K562 (cell line): Measurements from ENCODE around the gene ADGRB3. TPM values are rescaled to one million over a fixed set of nuclear protein-coding genes. Genes with fewer than 3 reads are reported as not detected.

Experiments used
- ATAC-seq: fragments of 200-7000 bp; cut with Tn5 transposase; 3 replicates; pipeline ENCODE4 v1.9.1; 2020; ENCODE audit warnings: moderate library complexity
- BruUV-seq: library from RNA; stranded (reverse); fragments of 400-500 nt; replicated peaks from 2 replicates; lab custom pipeline; 2021; lab: Mats Ljungman, UMichigan
- CTCF ChIA-PET: fragments of 300-600 bp; formaldehyde crosslinking; extraction: SDS; loops from one replicate; lab custom pipeline; 2021; ENCODE audit warnings: low intra/inter-chr PET ratio; lab: Yijun Ruan, JAX
- POLR2A ChIA-PET: fragments of 300-600, 350-650 bp; sonication (Branson Sonifier 250); formaldehyde crosslinking; extraction: SDS; loops from one replicate; lab custom pipeline; 2021; ENCODE audit warnings: antibody characterized with exemption, inconsistent platforms; lab: Yijun Ruan, JAX
- DNase-seq, 4 experiments: peaks; one replicate each; pipeline versions ENCODE4 v3.0.0 to v3.0.0-alpha.2; 2011 to 2018; ENCODE audit warnings: low spot score in 3 of 4, mixed read lengths in 3 of 4; ENCODE audit errors: extremely low read depth in 1 of 4
- FAIRE-seq: peaks from 2 replicates; lab custom pipeline; 2011; peaks lifted over from hg19 to GRCh38; lab: Jason Lieb, UNC
- H2AFZ ChIP-seq: 2 replicates; pipeline ENCODE4 v1.6.0; 2011; ENCODE audit warnings: low read depth, low read length, control low read depth, inconsistent platforms
- H3K27ac ChIP-seq: fragments of 200-600 bp; 3 replicates; pipeline ENCODE4 v1.8.0; 2011; ENCODE audit warnings: low read depth, mild to moderate bottlenecking, control low read depth, inconsistent platforms, low read length, moderate library complexity, mixed read lengths; ENCODE audit errors: extremely low read depth
- H3K27me3 ChIP-seq, 2 experiments: fragments of 300-600 bp in 1 of 2; 2 replicates in 1 of 2; 3 replicates in 1 of 2; pipeline versions ENCODE4 v1.6.0 to v1.8.0; 2011; ENCODE audit warnings: inconsistent platforms in 2 of 2, low read length in 2 of 2, mild to moderate bottlenecking in 1 of 2, mixed read lengths in 1 of 2, moderate library complexity in 1 of 2; ENCODE audit not compliant: control insufficient read depth in 2 of 2, insufficient read depth in 2 of 2
- H3K36me3 ChIP-seq: fragments of 300-600 bp; 3 replicates; pipeline ENCODE4 v1.8.0; 2011; ENCODE audit warnings: mild to moderate bottlenecking, low read length, inconsistent platforms; ENCODE audit not compliant: control insufficient read depth, insufficient read depth
- H3K4me1 ChIP-seq, 2 experiments: fragments of 200-600 bp in 1 of 2; replicated peaks in 1 of 2; 2 replicates in 1 of 2; 3 replicates in 1 of 2; pipeline versions ENCODE4 v1.5.1 to v1.8.0; 2011; ENCODE audit warnings: inconsistent platforms in 2 of 2, low read length in 2 of 2, mild to moderate bottlenecking in 1 of 2, mixed read lengths in 1 of 2, moderate library complexity in 1 of 2; ENCODE audit not compliant: control insufficient read depth in 2 of 2, insufficient read depth in 2 of 2
- H3K4me2 ChIP-seq: 2 replicates; pipeline ENCODE4 v1.6.1; 2011; ENCODE audit warnings: low read length, control low read depth, inconsistent platforms, mixed read lengths; ENCODE audit not compliant: insufficient read depth
- H3K4me3 ChIP-seq: fragments of 200-600 bp; sonication (generic), shearing (Covaris generic); 2 replicates; pipeline ENCODE4 v1.5.1; 2016; ENCODE audit warnings: control low read depth, inconsistent platforms
- H3K79me2 ChIP-seq: fragments of 200-600 bp; 3 replicates; pipeline ENCODE4 v1.8.0; 2011; ENCODE audit warnings: low read length, inconsistent platforms; ENCODE audit not compliant: control insufficient read depth, insufficient read depth
- H3K9ac ChIP-seq, 2 experiments: 2 replicates each; pipeline versions ENCODE4 v1.6.0 to v1.6.1; 2011; ENCODE audit warnings: low read depth in 2 of 2, low read length in 2 of 2, control low read depth in 1 of 2, inconsistent platforms in 1 of 2, mild to moderate bottlenecking in 1 of 2, mixed read lengths in 1 of 2; ENCODE audit not compliant: insufficient read depth in 1 of 2
- H3K9me1 ChIP-seq: one replicate; pipeline ENCODE4 v1.6.0; 2011; ENCODE audit warnings: inconsistent platforms, mild to moderate bottlenecking, low read length, moderate library complexity; ENCODE audit not compliant: control insufficient read depth, insufficient read depth
- H3K9me3 ChIP-seq: replicated peaks from 2 replicates; pipeline ENCODE4 v1.5.1; 2011; ENCODE audit warnings: low read depth, low read length, inconsistent platforms; ENCODE audit not compliant: control insufficient read depth, insufficient read depth
- H4K20me1 ChIP-seq: replicated peaks from 2 replicates; pipeline ENCODE4 v1.6.1; 2011; ENCODE audit warnings: low read length, inconsistent platforms, mixed read lengths; ENCODE audit not compliant: control insufficient read depth, insufficient read depth
- ELK3 ChIP-seq: fragments of 450-650 bp; formaldehyde crosslinking; IDR thresholded peaks from 2 replicates; pipeline ENCODE4 v1.4.0; 2020; ENCODE audit warnings: mild to moderate bottlenecking
- LCOR ChIP-seq: sonication (generic); formaldehyde crosslinking; IDR thresholded peaks from 2 replicates; pipeline ENCODE4 v1.8.0; 2022; ENCODE audit warnings: mild to moderate bottlenecking, missing genetic modification reagents
- MEF2D ChIP-seq: conservative IDR thresholded peaks from 2 replicates; pipeline ENCODE4 v1.6.1; 2016; ENCODE audit warnings: low read depth, missing genetic modification characterization, missing compliant biosample characterization
- NFE2 ChIP-seq: IDR thresholded peaks from 2 replicates; pipeline ENCODE4 v1.6.1; 2014; ENCODE audit warnings: antibody characterized with exemption, low read depth
- NR0B1 ChIP-seq: fragments of 450-650 bp; IDR thresholded peaks from one replicate; pipeline ENCODE4 v1.6.1; 2018; ENCODE audit warnings: mild to moderate bottlenecking, moderate library complexity; ENCODE audit not compliant: partially characterized antibody
- NR1H2 ChIP-seq: sonication (generic); formaldehyde crosslinking; IDR thresholded peaks from 2 replicates; pipeline ENCODE4 v1.4.0; 2020; ENCODE audit warnings: mild to moderate bottlenecking, missing genetic modification reagents
- SMC3 ChIP-seq: conservative IDR thresholded peaks from 2 replicates; pipeline ENCODE4 v1.6.1; 2011; ENCODE audit warnings: low read depth, low read length, improper control_type of control experiment; ENCODE audit not compliant: insufficient read depth
- TRIM28 ChIP-seq: fragments of 450-650 bp; IDR thresholded peaks from 2 replicates; pipeline ENCODE4 v1.6.1; 2017
- ZBTB8A ChIP-seq: fragments of 450-650 bp; IDR thresholded peaks from 2 replicates; pipeline ENCODE4 v1.6.1; 2018; ENCODE audit warnings: mild to moderate bottlenecking, moderate library complexity; ENCODE audit not compliant: partially characterized antibody
- ZNF707 ChIP-seq: fragments of 250-450 bp; sonication (Bioruptor Pico); conservative IDR thresholded peaks from 2 replicates; pipeline ENCODE4 v1.8.0; 2022; ENCODE audit warnings: inconsistent platforms, mild to moderate bottlenecking, moderate library complexity
- WGBS: fragments of 100-300 bp; shearing (Covaris generic); methylation state at CpG from one replicate; pipeline ENCODE4 v1.1.6; 2016; ENCODE audit warnings: low coverage, mixed read lengths; ENCODE audit not compliant: insufficient coverage; ENCODE audit errors: missing lambda C conversion rate; 5-methylcytosine and 5-hydroxymethylcytosine counted together
- in situ Hi-C: fragments of 300-500 bp; cut with MboI; formaldehyde crosslinking; loops from 4 replicates; pipeline ENCODE4 v1.15.0; 2018; ENCODE audit warnings: inconsistent platforms, mixed read lengths
- intact Hi-C: fragments of 100-400 bp; cut with micrococcal nuclease; formaldehyde crosslinking; loops from 2 replicates; pipeline ENCODE4 v1.14.2; 2022
- polyA plus RNA-seq, 8 experiments: library from polyadenylated mRNA; depleted of rRNA in 4 of 8; stranded (reverse) in 5 of 8; unstranded in 3 of 8; fragments of >200 nt; fragmentation: Nextera tagmentation in 2 of 8; fragmentation: Illumina TruSeq in 1 of 8; extraction: Ambion mirVana in 2 of 8; extraction: Trizol in 1 of 8; gene quantifications; 2 replicates each; pipeline versions ENCODE4 v1.2.1 to v1.2.3, GENCODE V29; 2011 to 2014; ENCODE audit warnings: inconsistent platforms in 1 of 8, missing spikeins in 1 of 8
- total RNA-seq, 7 experiments: library from RNA; depleted of rRNA in 6 of 7; stranded (reverse); fragments of >200 nt in 6 of 7; fragmentation: Illumina TruSeq in 2 of 7; extraction: Trizol in 2 of 7; gene quantifications; 2 replicates each; pipeline versions ENCODE4 v1.2.1 to v1.2.3, GENCODE V29; 2011 to 2021; ENCODE audit warnings: low replicate concordance in 1 of 7

The ADGRB3 gene
- total and polyA plus RNA-seq, 9 of the 15 experiments (the other 6 are each of a cell fraction or from before 2014, with no cell fraction given) = 0.90 to 7.8 (median 2.4) TPM

GRCh38 chr6:68859233-68859632, 224.2 kb downstream of the ADGRB3 start:
- H3K36me3 ChIP-seq = no peaks in the 10 kb centered on the region
- intact Hi-C loops = no loop called here
- no peak overlapping the region for H2AFZ ChIP-seq
- WGBS = 7% methylated on average over 1 of the region's 1 CpG
- DNase-seq = no peak
- no peaks in the 10 kb centered on the region for H3K27me3 ChIP-seq
- H3K9me3 ChIP-seq = no peaks in the 10 kb centered on the region; the same call in 1 of the 2 replicates
- H3K79me2 ChIP-seq = no peaks in the 10 kb centered on the region
- H3K9me1 ChIP-seq = no peaks in the 10 kb centered on the region
- POLR2A ChIA-PET = interaction anchor here (1.2 kb wide), 1 partner anchor 9 kb away, joined by 5 read pairs; no protein-coding TSS in a partner anchor
- no peak overlapping the region for H3K4me3 ChIP-seq
- FAIRE-seq = no peak
- in situ Hi-C loops = no loop called here
- no peak overlapping the region for H3K4me2 ChIP-seq
- H3K27ac ChIP-seq = no peak overlapping the region
- no peaks in the 10 kb centered on the region for H3K4me1 ChIP-seq
- H3K9ac ChIP-seq = no peak overlapping the region
- TF ChIP-seq LCOR (no peak), ZNF707 (CRISPR knock-in tag) (peak; percentile 94), TRIM28 (0 out of 2 replicates have a peak, but pooled peaks have one; percentile 40)
- CTCF ChIA-PET = no interaction called here
- no peaks in the 10 kb centered on the region for H4K20me1 ChIP-seq
- no peak for ATAC-seq
- no TSS peak for BruUV-seq

GRCh38 chr6:68868646-68869045, 233.6 kb downstream of the ADGRB3 start:
- H3K4me1 ChIP-seq = no peaks in the 10 kb centered on the region
- H3K36me3 ChIP-seq = no peaks in the 10 kb centered on the region
- ATAC-seq (no peak), DNase-seq (no peak), FAIRE-seq (no peak)
- no peaks in the 10 kb centered on the region for H3K9me1 ChIP-seq
- ChIA-PET CTCF (no interaction called here), POLR2A (no interaction called here)
- no peak overlapping the region for H3K4me2 ChIP-seq
- no peak overlapping the region for H3K4me3 ChIP-seq
- H2AFZ ChIP-seq = no peak overlapping the region
- TF ChIP-seq TRIM28 (no peak), SMC3 (no peak), NR0B1 (no peak), ZBTB8A (no peak), NFE2 (no peak), ELK3 (CRISPR knock-in tag) (no peak), MEF2D (tag) (no peak), NR1H2 (CRISPR knock-in tag) (no peak)
- no peak overlapping the region for H3K9ac ChIP-seq
- H3K27me3 ChIP-seq = no peaks in the 10 kb centered on the region
- no peaks in the 10 kb centered on the region for H3K79me2 ChIP-seq
- no peaks in the 10 kb centered on the region for H3K9me3 ChIP-seq
- H4K20me1 ChIP-seq = no peaks in the 10 kb centered on the region
- H3K27ac ChIP-seq = no peak overlapping the region
- in situ Hi-C loops (no loop called here), intact Hi-C loops (no loop called here)
- BruUV-seq = no TSS peak
